GM21529 (cell line): ENCODE data around the gene EIF3K.

Source experiments
- ATAC-seq: cut with Tn5 transposase; IDR thresholded peaks from one replicate; pipeline ENCODE4 v1.9.1; 2021; ENCODE audit not compliant: unreplicated experiment

Gene EIF3K

GRCh38 chr19:38683393-38684077, 64.5 kb downstream of the EIF3K start:
- no peak for ATAC-seq

- ATAC-seq = no peak
Observed at GRCh38 chr19:38684078-38684861, 65.3 kb downstream of the EIF3K start.

- no peak for ATAC-seq
Observed at GRCh38 chr19:38684862-38685665, 66.1 kb downstream of the EIF3K start.

GRCh38 chr19:38685666-38686529, 66.9 kb downstream of the EIF3K start:
- ATAC-seq = no peak

GRCh38 chr19:38686530-38686888, 67.5 kb downstream of the EIF3K start:
- ATAC-seq = no peak
